ENCODE results near the gene RP2. TPM values are rescaled to one million over a fixed set of nuclear protein-coding genes. Genes with fewer than 3 reads are reported as not detected.

The RP2 gene
- total RNA-seq, 1 experiment from 2014 or later = 13.2 TPM

- DNase-seq (ENCODE audit: low read depth) = no peak
- in situ Hi-C loops (cut with HindIII; ENCODE audit: low pct_unique_long_range_greater_than_20kb, low sequenced_read_pairs) = no loop called here
Measured at GRCh38 chrX:46910415-46910814, 73.6 kb downstream of the RP2 start.

- DNase-seq (ENCODE audit: low read depth) = peak; percentile 82
- in situ Hi-C loops (cut with HindIII; ENCODE audit: low pct_unique_long_range_greater_than_20kb, low sequenced_read_pairs) = no loop called here
Measured at GRCh38 chrX:46912098-46912602, 75.3 kb downstream of the RP2 start, which contains the start of gene JADE3. TSS of gene JADE3 (plus strand) at chrX:46912421. CDS start at chrX:46984895, 72,474 bp downstream.

- peak; percentile 59 for DNase-seq (ENCODE audit: low read depth)
- in situ Hi-C loops (cut with HindIII; ENCODE audit: low pct_unique_long_range_greater_than_20kb, low sequenced_read_pairs) = no loop called here
Measured at GRCh38 chrX:46912603-46913491, 76.0 kb downstream of the RP2 start.

GRCh38 chrX:46913667-46914066, 76.8 kb downstream of the RP2 start:
- in situ Hi-C loops (cut with HindIII; ENCODE audit: low pct_unique_long_range_greater_than_20kb, low sequenced_read_pairs) = no loop called here
- no peak for DNase-seq (ENCODE audit: low read depth)

- in situ Hi-C loops (cut with HindIII; ENCODE audit: low pct_unique_long_range_greater_than_20kb, low sequenced_read_pairs) = no loop called here
- DNase-seq (ENCODE audit: low read depth) = no peak
Measured at GRCh38 chrX:46916273-46916672, 79.4 kb downstream of the RP2 start.

- in situ Hi-C loops (cut with HindIII; ENCODE audit: low pct_unique_long_range_greater_than_20kb, low sequenced_read_pairs) = no loop called here
- DNase-seq (ENCODE audit: low read depth) = no peak
Measured at GRCh38 chrX:46917622-46918021, 80.8 kb downstream of the RP2 start.

- in situ Hi-C loops (cut with HindIII; ENCODE audit: low pct_unique_long_range_greater_than_20kb, low sequenced_read_pairs) = no loop called here
Measured at GRCh38 chrX:46918434-46918833, 81.6 kb downstream of the RP2 start.

GRCh38 chrX:46920235-46920634, 83.4 kb downstream of the RP2 start:
- no peak for DNase-seq (ENCODE audit: low read depth)
- in situ Hi-C loops (cut with HindIII; ENCODE audit: low pct_unique_long_range_greater_than_20kb, low sequenced_read_pairs) = no loop called here

More at GRCh38 chrX:46918434-46918833, 81.6 kb downstream of the RP2 start:
- no peak for DNase-seq (ENCODE audit: low read depth)

- in situ Hi-C loops (cut with HindIII; ENCODE audit: low pct_unique_long_range_greater_than_20kb, low sequenced_read_pairs) = no loop called here
- DNase-seq (ENCODE audit: low read depth) = no peak
Measured at GRCh38 chrX:46922611-46923010, 85.8 kb downstream of the RP2 start.

GRCh38 chrX:46927718-46928117, 90.9 kb downstream of the RP2 start:
- in situ Hi-C loops (cut with HindIII; ENCODE audit: low pct_unique_long_range_greater_than_20kb, low sequenced_read_pairs) = no loop called here
- no peak for DNase-seq (ENCODE audit: low read depth)

GRCh38 chrX:46929439-46930261, 92.8 kb downstream of the RP2 start:
- no peak for DNase-seq (ENCODE audit: low read depth)
- in situ Hi-C loops (cut with HindIII; ENCODE audit: low pct_unique_long_range_greater_than_20kb, low sequenced_read_pairs) = no loop called here

Other genes starting within 250 kb of the RP2 start
- 1.6 and 10.6 TPM in 2 replicates for gene SLC9A7, start 77.9 kb upstream of the RP2 start, total RNA-seq (2014; rRNA removed; shearing (Covaris generic); ENCODE audit: low replicate concordance)
- 8.5 and 14.5 TPM in 2 replicates for gene JADE3, start 75.4 kb downstream of the RP2 start, total RNA-seq (2014; rRNA removed; shearing (Covaris generic); ENCODE audit: low replicate concordance)
- not detected in 2 replicates for gene RGN, start 241.4 kb downstream of the RP2 start, total RNA-seq (2014; rRNA removed; shearing (Covaris generic); ENCODE audit: low replicate concordance)